ENCODE measurements around the gene MAPK1IP1L. TPM values are rescaled to one million over a fixed set of nuclear protein-coding genes. Genes with fewer than 3 reads are reported as not detected.

MAPK1IP1L gene
- polyA plus RNA-seq, 1 of the 3 experiments (the other 2 are of a cell fraction), result 129 TPM

DNA sequence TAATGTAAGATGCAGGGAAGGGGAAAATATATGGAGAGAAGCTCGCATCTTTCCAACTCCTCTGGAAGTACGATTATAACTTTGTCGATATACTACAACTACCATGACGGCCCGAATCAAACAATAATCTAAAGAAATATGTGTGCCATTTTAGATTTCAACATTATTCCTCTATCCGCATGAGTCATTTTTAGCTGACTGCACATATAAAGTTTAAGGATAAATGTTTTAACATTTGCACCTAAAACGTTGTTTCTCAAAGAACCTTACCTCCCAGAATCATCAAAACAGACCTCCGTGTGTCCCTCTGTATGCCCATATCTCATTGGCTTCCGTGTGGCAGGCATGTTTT lies 25.0 kb upstream of the MAPK1IP1L start:
- peak overlapping the region; percentile 87 for H3K4me2 ChIP-seq
- peaks cover 77% of the 10 kb centered on the region for H3K79me2 ChIP-seq (ENCODE audit: insufficient read depth)
- no peaks in the 10 kb centered on the region for H3F3A ChIP-seq (replicated peaks; ENCODE audit: insufficient read depth)
- peak overlapping the region; percentile 69 to 73 for H3K4me3 ChIP-seq (ENCODE audit: low read depth in 2 of 2, low read length in 1 of 2)
- peaks cover 13 to 19% of the 10 kb centered on the region in 2 experiments; a peak in 3 of 4 replicates for H3K4me1 ChIP-seq (ENCODE audit: control insufficient read depth in 1 of 2, insufficient read depth in 2 of 2, low read depth in 1 of 2, low read length in 1 of 2)
- no peaks in the 10 kb centered on the region for H3K27me3 ChIP-seq (ENCODE audit: insufficient read depth)
- 2% methylated on average over 9 of the region's 9 CpGs for WGBS (ENCODE audit: low lambda C conversion rate)
- no peaks in the 10 kb centered on the region for H3K9me3 ChIP-seq
- peaks cover 5% of the 10 kb centered on the region in 2 experiments for H3K36me3 ChIP-seq (replicated peaks in 1 of 2; ENCODE audit: control insufficient read depth in 1 of 2, insufficient read depth in 2 of 2, low read length in 1 of 2)
- H3K9me2 ChIP-seq, result no peaks in the 10 kb centered on the region
- peak overlapping the region; percentile 94 for H3K9ac ChIP-seq
- peaks cover 31% of the 10 kb centered on the region for H4K20me1 ChIP-seq (ENCODE audit: insufficient read depth)
- DNase-seq, result no peak
- CTCF ChIA-PET, result interaction anchor here (1.0 to 7.0 kb wide), 7 partner anchors 10 to 463 kb away, joined by 3 to 40 read pairs (median 3); partner anchors contain the start of genes MAPK1IP1L and SAMD4A
- H2AFZ ChIP-seq (ENCODE audit: low read depth), result peak overlapping the region; percentile 93
- peak overlapping the region; percentile 78 to 84 for H3K27ac ChIP-seq (ENCODE audit: low read depth in 2 of 2, low read length in 1 of 2)
- POLR2A ChIA-PET, result interaction anchor here (0.8 to 3.0 kb wide), 7 partner anchors 11 to 461 kb away, joined by 3 to 32 read pairs (median 5); partner anchors contain the start of gene MAPK1IP1L
- TF ChIP-seq POLR2AphosphoS5 (IDR thresholded peaks at IDR 0.05; ENCODE audit: low read depth, low read length), result no peak
- TF ChIP-seq YY1 (IDR thresholded peaks at IDR 0.05; ENCODE audit: low read depth), result no peak
- TF ChIP-seq, protein P1, sequence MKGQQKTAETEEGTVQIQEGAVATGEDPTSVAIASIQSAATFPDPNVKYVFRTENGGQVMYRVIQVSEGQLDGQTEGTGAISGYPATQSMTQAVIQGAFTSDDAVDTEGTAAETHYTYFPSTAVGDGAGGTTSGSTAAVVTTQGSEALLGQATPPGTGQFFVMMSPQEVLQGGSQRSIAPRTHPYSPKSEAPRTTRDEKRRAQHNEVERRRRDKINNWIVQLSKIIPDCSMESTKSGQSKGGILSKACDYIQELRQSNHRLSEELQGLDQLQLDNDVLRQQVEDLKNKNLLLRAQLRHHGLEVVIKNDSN (IDR thresholded peaks at IDR 0.05; ENCODE audit: borderline replicate concordance, low read depth), result no peak
- no peak for TF ChIP-seq RFX5 (IDR thresholded peaks at IDR 0.05; ENCODE audit: low read length)
- TF ChIP-seq, protein P2, sequence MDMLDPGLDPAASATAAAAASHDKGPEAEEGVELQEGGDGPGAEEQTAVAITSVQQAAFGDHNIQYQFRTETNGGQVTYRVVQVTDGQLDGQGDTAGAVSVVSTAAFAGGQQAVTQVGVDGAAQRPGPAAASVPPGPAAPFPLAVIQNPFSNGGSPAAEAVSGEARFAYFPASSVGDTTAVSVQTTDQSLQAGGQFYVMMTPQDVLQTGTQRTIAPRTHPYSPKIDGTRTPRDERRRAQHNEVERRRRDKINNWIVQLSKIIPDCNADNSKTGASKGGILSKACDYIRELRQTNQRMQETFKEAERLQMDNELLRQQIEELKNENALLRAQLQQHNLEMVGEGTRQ (IDR thresholded peaks at IDR 0.05; ENCODE audit: borderline replicate concordance, low read depth, low read length), result no peak
- TF ChIP-seq TEAD4 (IDR thresholded peaks at IDR 0.05; ENCODE audit: borderline replicate concordance, insufficient read depth), result no peak
- no peak for TF ChIP-seq MXI1 (IDR thresholded peaks at IDR 0.05; ENCODE audit: low read depth, low read length)
- TF ChIP-seq, protein P3, sequence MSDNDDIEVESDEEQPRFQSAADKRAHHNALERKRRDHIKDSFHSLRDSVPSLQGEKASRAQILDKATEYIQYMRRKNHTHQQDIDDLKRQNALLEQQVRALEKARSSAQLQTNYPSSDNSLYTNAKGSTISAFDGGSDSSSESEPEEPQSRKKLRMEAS (IDR thresholded peaks at IDR 0.05; ENCODE audit: low read depth), result no peak
- no peak for TF ChIP-seq CHD2 (IDR thresholded peaks at IDR 0.05; ENCODE audit: low read length, partially characterized antibody)
- TF ChIP-seq TCF12 (IDR thresholded peaks at IDR 0.05), result no peak
- no peak for TF ChIP-seq TAF1 (IDR thresholded peaks at IDR 0.05; ENCODE audit: borderline replicate concordance, low read depth, low read length)
- TF ChIP-seq SIN3A (IDR thresholded peaks at IDR 0.05; ENCODE audit: borderline replicate concordance, low read depth, low read length), result no peak
- no peak for TF ChIP-seq GATA2 (CRISPR knock-in tag; IDR thresholded peaks at IDR 0.05)
- TF ChIP-seq FOXM1 (IDR thresholded peaks at IDR 0.05; ENCODE audit: low read depth), result no peak
- no peak for TF ChIP-seq SMC3 (IDR thresholded peaks at IDR 0.05; ENCODE audit: low read depth, low read length)
- TF ChIP-seq JUND (IDR thresholded peaks at IDR 0.05), result no peak
